ENCODE measurements around the gene MASP2. TPM values are rescaled to one million over a fixed set of nuclear protein-coding genes. Genes with fewer than 3 reads are reported as not detected.

Gene MASP2
- total RNA-seq, 4 donors from 2014 or later = not detected

DNA sequence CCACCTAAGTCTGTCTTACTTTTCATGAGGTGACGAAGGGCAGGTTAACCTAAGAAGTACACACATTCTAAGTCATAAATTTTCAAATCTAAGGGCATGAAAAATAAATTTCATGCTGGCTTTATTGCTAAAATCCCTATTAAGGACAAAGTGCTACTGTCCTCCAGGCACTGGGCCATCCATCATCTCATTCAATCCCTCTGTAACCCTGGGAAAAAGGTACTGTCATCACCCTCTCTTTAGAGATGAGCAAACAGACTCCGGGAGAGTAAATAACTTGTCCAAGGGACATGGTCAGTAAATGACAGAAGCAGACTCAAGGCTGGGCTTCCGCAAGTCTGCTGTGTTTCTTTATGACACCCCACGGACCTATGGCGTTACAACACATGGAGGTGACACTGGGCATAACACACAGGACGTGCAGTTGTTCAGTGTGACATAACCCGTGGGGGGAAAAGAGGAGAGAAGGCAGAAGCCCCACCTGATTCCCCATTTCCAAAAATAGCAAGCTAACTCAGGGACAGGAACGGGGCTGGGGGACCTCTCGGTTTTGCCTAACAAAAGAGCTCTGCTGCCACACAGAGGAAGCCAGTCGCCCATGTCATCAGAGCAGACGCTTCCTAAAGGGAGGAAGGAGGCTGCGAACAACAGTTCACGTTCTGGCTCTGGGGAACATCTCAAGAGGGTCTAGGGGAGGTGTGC, 25.3 kb upstream of the MASP2 start:
- DNase-seq (ENCODE audit: extremely low spot score) = no peak
- intact Hi-C loops (cut with DNase I) = no loop called here

DNA sequence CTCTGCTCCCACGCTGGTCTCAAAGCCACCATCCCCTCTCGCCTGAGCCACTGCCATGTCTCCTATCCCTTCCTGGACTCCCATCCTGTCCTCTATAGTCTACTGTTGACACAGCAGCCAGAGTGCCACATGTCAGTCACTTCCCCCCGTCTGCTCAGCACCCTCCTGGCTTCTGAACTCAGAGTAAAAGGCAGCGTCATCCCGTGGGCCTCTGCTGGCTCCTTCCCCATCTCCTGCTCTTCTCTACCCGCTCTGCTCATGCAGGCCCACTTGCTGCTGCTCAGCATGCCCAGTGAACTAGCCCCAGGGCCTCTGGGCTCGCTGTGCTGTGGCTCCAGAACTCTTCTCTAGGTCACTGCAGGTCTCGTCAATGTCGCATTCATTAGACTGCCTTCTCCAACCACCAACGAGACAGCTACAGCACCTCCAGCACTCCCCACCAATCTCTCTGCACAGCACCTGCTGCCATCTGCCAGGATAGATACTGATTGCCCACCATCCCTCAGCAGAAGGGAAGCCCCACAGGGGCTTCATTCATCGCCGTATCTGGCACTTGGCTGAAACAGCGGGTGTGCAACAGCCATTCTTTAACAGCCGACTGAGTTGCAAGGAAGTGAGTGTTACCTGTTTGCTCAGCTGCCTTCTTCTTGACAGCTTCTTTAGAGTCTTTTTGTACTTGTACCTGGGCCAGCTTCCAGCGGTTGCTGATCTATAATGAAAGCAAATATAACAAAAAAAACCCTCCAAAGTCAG, 24.6 kb upstream of the MASP2 start:
- 80% methylated on average over 15 of the region's 15 CpGs for WGBS
- intact Hi-C loops (cut with DNase I) = no loop called here
- no peaks in the 10 kb centered on the region for H3K9me3 ChIP-seq
- H3K4me1 ChIP-seq = no peaks in the 10 kb centered on the region
- DNase-seq (ENCODE audit: extremely low spot score) = no peak
- peaks cover 95 to 100% (median 98%) of the 10 kb centered on the region in 4 donors for H3K36me3 ChIP-seq
- TF ChIP-seq POLR2AphosphoS5 (IDR thresholded peaks at IDR 0.05) = no peak
- no peak for TF ChIP-seq EP300 (IDR thresholded peaks at IDR 0.05)
- no peak for TF ChIP-seq POLR2A (IDR thresholded peaks at IDR 0.05; ENCODE audit: low read depth)
- TF ChIP-seq, protein P1, sequence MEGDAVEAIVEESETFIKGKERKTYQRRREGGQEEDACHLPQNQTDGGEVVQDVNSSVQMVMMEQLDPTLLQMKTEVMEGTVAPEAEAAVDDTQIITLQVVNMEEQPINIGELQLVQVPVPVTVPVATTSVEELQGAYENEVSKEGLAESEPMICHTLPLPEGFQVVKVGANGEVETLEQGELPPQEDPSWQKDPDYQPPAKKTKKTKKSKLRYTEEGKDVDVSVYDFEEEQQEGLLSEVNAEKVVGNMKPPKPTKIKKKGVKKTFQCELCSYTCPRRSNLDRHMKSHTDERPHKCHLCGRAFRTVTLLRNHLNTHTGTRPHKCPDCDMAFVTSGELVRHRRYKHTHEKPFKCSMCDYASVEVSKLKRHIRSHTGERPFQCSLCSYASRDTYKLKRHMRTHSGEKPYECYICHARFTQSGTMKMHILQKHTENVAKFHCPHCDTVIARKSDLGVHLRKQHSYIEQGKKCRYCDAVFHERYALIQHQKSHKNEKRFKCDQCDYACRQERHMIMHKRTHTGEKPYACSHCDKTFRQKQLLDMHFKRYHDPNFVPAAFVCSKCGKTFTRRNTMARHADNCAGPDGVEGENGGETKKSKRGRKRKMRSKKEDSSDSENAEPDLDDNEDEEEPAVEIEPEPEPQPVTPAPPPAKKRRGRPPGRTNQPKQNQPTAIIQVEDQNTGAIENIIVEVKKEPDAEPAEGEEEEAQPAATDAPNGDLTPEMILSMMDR (IDR thresholded peaks at IDR 0.05) = no peak
- H3K27ac ChIP-seq (replicated peaks in 1 of 4) = no peak overlapping the region
- no peaks in the 10 kb centered on the region for H3K27me3 ChIP-seq
- H3K4me3 ChIP-seq = no peak overlapping the region

More for the DNA sequence above, 25.3 kb upstream of the MASP2 start:
- H3K4me3 ChIP-seq = no peak overlapping the region
- WGBS = 73% methylated on average over 13 of the region's 13 CpGs
- H3K4me1 ChIP-seq = no peaks in the 10 kb centered on the region
- H3K27ac ChIP-seq (replicated peaks in 1 of 4) = no peak overlapping the region
- no peaks in the 10 kb centered on the region for H3K9me3 ChIP-seq
- peaks cover 96 to 100% (median 99%) of the 10 kb centered on the region in 4 donors for H3K36me3 ChIP-seq
- no peaks in the 10 kb centered on the region for H3K27me3 ChIP-seq
- TF ChIP-seq POLR2A (IDR thresholded peaks at IDR 0.05; ENCODE audit: low read depth) (no peak), POLR2AphosphoS5 (IDR thresholded peaks at IDR 0.05) (no peak), EP300 (IDR thresholded peaks at IDR 0.05) (no peak)

DNA sequence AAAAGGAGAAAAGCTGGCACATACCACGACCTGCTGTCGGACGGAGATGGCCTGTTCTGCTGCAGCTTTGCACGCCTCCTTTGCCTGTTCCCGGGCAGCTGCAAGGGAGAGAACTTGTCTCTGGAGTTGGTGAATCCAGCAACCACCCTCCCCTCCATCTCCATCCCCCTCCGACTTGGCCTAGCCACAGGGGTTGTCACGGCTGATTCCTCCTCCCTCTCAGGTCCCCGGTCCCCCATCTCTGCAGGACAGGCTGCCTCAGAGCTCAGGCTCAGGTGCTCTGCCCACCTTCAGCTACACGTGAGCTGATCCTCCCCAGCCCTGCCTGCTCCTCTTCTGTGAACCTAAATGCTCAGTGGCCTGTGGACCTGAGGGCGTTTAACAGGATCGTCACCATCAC, 23.8 kb upstream of the MASP2 start:
- Histone ChIP-seq H3K4me1 (no peaks in the 10 kb centered on the region), H3K27ac (replicated peaks in 1 of 4) (no peak overlapping the region), H3K36me3 (peaks cover 93 to 100% (median 98%) of the 10 kb centered on the region in 4 donors), H3K9me3 (no peaks in the 10 kb centered on the region), H3K4me3 (no peak overlapping the region), H3K27me3 (no peaks in the 10 kb centered on the region)
- TF ChIP-seq, protein P1 (IDR thresholded peaks at IDR 0.05) = no peak
- TF ChIP-seq POLR2AphosphoS5 (IDR thresholded peaks at IDR 0.05) (no peak), POLR2A (IDR thresholded peaks at IDR 0.05; ENCODE audit: low read depth) (no peak), EP300 (IDR thresholded peaks at IDR 0.05) (no peak)
- 87% methylated on average over 7 of the region's 11 CpGs for WGBS
- intact Hi-C loops (cut with DNase I) = no loop called here
- no peak for DNase-seq (ENCODE audit: extremely low spot score)

DNA sequence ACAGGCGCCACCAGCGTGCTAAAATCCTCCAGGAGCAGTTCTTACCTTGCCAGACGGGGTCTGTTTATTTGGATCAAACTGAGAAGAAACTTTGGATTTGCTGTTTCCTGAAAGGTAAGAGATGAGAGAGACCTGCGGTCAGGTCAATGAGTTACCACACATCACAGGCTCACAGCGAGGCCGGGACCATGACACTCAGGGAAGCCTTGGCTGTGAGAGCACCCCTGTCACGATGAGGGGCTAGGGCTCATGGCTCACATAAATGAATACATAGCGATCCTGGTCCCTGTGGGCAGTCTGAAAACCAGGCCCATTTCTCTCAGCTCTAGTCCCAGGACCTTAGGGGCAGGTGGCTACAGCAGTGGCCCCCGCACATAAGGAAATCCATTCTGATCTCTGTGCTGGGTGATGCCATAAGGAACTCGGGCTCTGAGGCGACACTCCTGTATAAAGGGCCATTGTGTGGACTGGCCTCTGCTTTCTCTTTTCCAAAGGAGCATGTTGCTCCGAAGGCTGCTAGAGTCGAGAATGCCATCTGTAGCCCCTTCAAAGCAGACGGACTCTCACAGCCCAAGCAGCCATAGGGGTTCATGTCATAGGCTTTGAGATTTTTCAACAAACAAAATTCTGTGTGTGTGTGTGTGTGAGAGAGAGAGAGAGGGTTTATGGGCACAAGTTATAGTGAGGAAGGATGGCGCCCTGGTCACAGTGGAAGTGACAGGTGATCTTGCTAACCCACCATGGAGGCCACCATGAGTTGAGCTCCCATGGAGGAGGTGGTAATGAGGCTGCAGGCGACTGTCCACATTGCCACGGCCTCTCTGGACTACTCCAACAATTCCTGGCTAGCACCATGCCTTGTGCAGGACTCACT, 21.8 kb upstream of the MASP2 start:
- Histone ChIP-seq H3K4me1 (no peaks in the 10 kb centered on the region), H3K4me3 (no peak overlapping the region), H3K27ac (replicated peaks in 1 of 4) (no peak overlapping the region), H3K27me3 (no peaks in the 10 kb centered on the region), H3K9me3 (no peaks in the 10 kb centered on the region), H3K36me3 (peaks cover 83 to 99% (median 90%) of the 10 kb centered on the region in 4 donors)
- intact Hi-C loops (cut with DNase I) = no loop called here
- DNase-seq (ENCODE audit: extremely low spot score) = no peak
- TF ChIP-seq POLR2AphosphoS5 (IDR thresholded peaks at IDR 0.05) = no peak
- TF ChIP-seq POLR2A (IDR thresholded peaks at IDR 0.05; ENCODE audit: low read depth) = no peak
- TF ChIP-seq, protein P1 (IDR thresholded peaks at IDR 0.05) = no peak
- no peak for TF ChIP-seq EP300 (IDR thresholded peaks at IDR 0.05)
- WGBS = 87% methylated on average over 11 of the region's 17 CpGs
